IMR-90 (cell line): ENCODE data around the gene DHCR7. TPM values are rescaled to one million over a fixed set of nuclear protein-coding genes. Genes with fewer than 3 reads are reported as not detected.

ENCODE experiments used
- ATAC-seq: fragments of 200-7000 bp; cut with Tn5 transposase; 2 replicates; pipeline ENCODE4 v1.9.1; 2020; ENCODE audit warnings: low read depth, mild to moderate bottlenecking, moderate library complexity
- BruUV-seq: library from RNA; stranded (reverse); fragments of 400-500 nt; replicated peaks from 2 replicates; lab custom pipeline; 2021; lab: Mats Ljungman, UMichigan
- CTCF ChIA-PET: fragments of 300-600 bp; formaldehyde crosslinking; extraction: SDS; loops from one replicate; lab custom pipeline; 2021; ENCODE audit warnings: antibody characterized with exemption; lab: Yijun Ruan, JAX
- POLR2A ChIA-PET: fragments of 300-600 bp; sonication (Branson Sonifier 250); formaldehyde crosslinking; loops from one replicate; lab custom pipeline; 2022; ENCODE audit warnings: antibody characterized with exemption; ENCODE audit not compliant: unreplicated experiment; lab: Charles Lee
- DNase-seq: peaks from one replicate; pipeline ENCODE4 v3.0.0; 2013
- H2AFZ ChIP-seq: replicated peaks from 2 replicates; pipeline ENCODE3; 2013; ENCODE audit warnings: low read length, mild to moderate bottlenecking; ENCODE audit not compliant: poor library complexity
- H2AK5ac ChIP-seq: 2 replicates; pipeline ENCODE4 v1.6.1; 2013; ENCODE audit warnings: low read depth, low read length, inconsistent platforms
- H2AK9ac ChIP-seq: replicated peaks from 2 replicates; pipeline ENCODE3; 2013; ENCODE audit warnings: mild to moderate bottlenecking, low read depth, low read length, moderate library complexity; ENCODE audit not compliant: poor library complexity
- H2BK120ac ChIP-seq: 2 replicates; pipeline ENCODE4 v1.6.1; 2013; ENCODE audit warnings: low read depth, low read length, inconsistent platforms
- H2BK15ac ChIP-seq: 3 replicates; pipeline ENCODE4 v1.6.1; 2013; ENCODE audit warnings: low read depth, low read length, inconsistent platforms
- H2BK20ac ChIP-seq: 2 replicates; pipeline ENCODE4 v1.6.1; 2013; ENCODE audit warnings: low read depth, mild to moderate bottlenecking, inconsistent platforms, low read length, moderate library complexity
- H2BK5ac ChIP-seq: 2 replicates; pipeline ENCODE4 v1.6.1; 2013; ENCODE audit warnings: mild to moderate bottlenecking, low read depth, low read length, inconsistent platforms; ENCODE audit not compliant: poor library complexity, severe bottlenecking
- H3K14ac ChIP-seq: replicated peaks from 2 replicates; pipeline ENCODE4 v1.6.1; 2013; ENCODE audit warnings: low read depth, low read length, inconsistent platforms
- H3K18ac ChIP-seq: 2 replicates; pipeline ENCODE4 v1.6.1; 2013; ENCODE audit warnings: low read depth, low read length, control low read depth
- H3K23ac ChIP-seq: 2 replicates; pipeline ENCODE4 v1.6.1; 2013; ENCODE audit warnings: low read depth, low read length, inconsistent platforms
- H3K27ac ChIP-seq: 2 replicates; pipeline ENCODE4 v1.5.1; 2013; ENCODE audit warnings: mild to moderate bottlenecking, control low read depth, low read length; ENCODE audit not compliant: insufficient read depth
- H3K27me3 ChIP-seq: 2 replicates; pipeline ENCODE4 v1.6.1; 2013; ENCODE audit warnings: low read length; ENCODE audit not compliant: control insufficient read depth, insufficient read depth
- H3K36me3 ChIP-seq: 2 replicates; pipeline ENCODE4 v1.6.1; 2013; ENCODE audit warnings: low read length, mixed read lengths; ENCODE audit not compliant: control insufficient read depth, insufficient read depth
- H3K4ac ChIP-seq: 2 replicates; pipeline ENCODE4 v1.6.1; 2013; ENCODE audit warnings: low read depth, low read length, inconsistent platforms
- H3K4me1 ChIP-seq: 2 replicates; pipeline ENCODE4 v1.6.1; 2013; ENCODE audit warnings: low read length, mixed read lengths; ENCODE audit not compliant: control insufficient read depth, insufficient read depth
- H3K4me2 ChIP-seq: 2 replicates; pipeline ENCODE4 v1.6.1; 2013; ENCODE audit warnings: low read depth, mild to moderate bottlenecking, control low read depth, low read length, moderate library complexity
- H3K4me3 ChIP-seq: 2 replicates; pipeline ENCODE4 v1.5.1; 2013; ENCODE audit warnings: low read depth, mild to moderate bottlenecking, control low read depth, low read length, moderate library complexity; ENCODE audit not compliant: insufficient read depth
- H3K56ac ChIP-seq: 2 replicates; pipeline ENCODE4 v1.6.1; 2013; ENCODE audit warnings: low read length, inconsistent platforms; ENCODE audit not compliant: insufficient read depth; ENCODE audit errors: extremely low read depth
- H3K79me1 ChIP-seq, 2 experiments: 2 replicates each; pipeline ENCODE4 v1.6.1; 2013; ENCODE audit warnings: low read length in 2 of 2, inconsistent platforms in 1 of 2, low read depth in 1 of 2
- H3K9ac ChIP-seq: 2 replicates; pipeline ENCODE4 v1.6.1; 2013; ENCODE audit warnings: low read depth, low read length, control low read depth
- H3K9me1 ChIP-seq: 2 replicates; pipeline ENCODE4 v1.6.1; 2013; ENCODE audit warnings: low read length, inconsistent platforms; ENCODE audit not compliant: insufficient read depth
- H3K9me3 ChIP-seq: 2 replicates; pipeline ENCODE4 v1.6.1; 2013; ENCODE audit warnings: low read length; ENCODE audit not compliant: control insufficient read depth, insufficient read depth
- H4K20me1 ChIP-seq: 2 replicates; pipeline ENCODE4 v1.6.1; 2013; ENCODE audit warnings: low read length, inconsistent platforms; ENCODE audit not compliant: insufficient read depth
- H4K5ac ChIP-seq: 2 replicates; pipeline ENCODE4 v1.6.1; 2013; ENCODE audit warnings: mild to moderate bottlenecking, low read depth, low read length, control low read depth
- H4K8ac ChIP-seq, 2 experiments: 2 replicates each; pipeline ENCODE4 v1.6.1; 2013; ENCODE audit warnings: low read depth in 2 of 2, low read length in 2 of 2, control low read depth in 1 of 2, inconsistent platforms in 1 of 2
- H4K91ac ChIP-seq: 2 replicates; pipeline ENCODE4 v1.6.1; 2013; ENCODE audit warnings: low read depth, low read length, inconsistent platforms; ENCODE audit not compliant: insufficient read depth
- BHLHE40 ChIP-seq: fragments of 150-350 bp; IDR thresholded peaks from 2 replicates; pipeline ENCODE4 v1.6.1; 2016; ENCODE audit warnings: mild to moderate bottlenecking, low read depth, low read length
- CEBPB ChIP-seq: IDR thresholded peaks from 2 replicates; pipeline ENCODE4 v1.6.1; 2012; ENCODE audit warnings: low read depth, low read length, improper control_type of control experiment
- CHD1 ChIP-seq: IDR thresholded peaks from 2 replicates; pipeline ENCODE4 v1.6.1; 2012; ENCODE audit warnings: low read depth, low read length, improper control_type of control experiment
- ELK1 ChIP-seq: fragments of 150-350 bp; IDR thresholded peaks from 2 replicates; pipeline ENCODE4 v1.6.1; 2016; ENCODE audit warnings: low read depth, mild to moderate bottlenecking, low read length, moderate library complexity, borderline replicate concordance
- FOS ChIP-seq: fragments of 150-350 bp; IDR thresholded peaks from 2 replicates; pipeline ENCODE4 v1.6.1; 2016; ENCODE audit warnings: low read depth, low read length
- MAZ ChIP-seq: IDR thresholded peaks from 2 replicates; pipeline ENCODE4 v1.6.1; 2012; ENCODE audit warnings: low read depth, mild to moderate bottlenecking, low read length, improper control_type of control experiment, moderate library complexity, borderline replicate concordance
- MXI1 ChIP-seq: IDR thresholded peaks from 2 replicates; pipeline ENCODE4 v1.6.1; 2012; ENCODE audit warnings: low read depth, mild to moderate bottlenecking, low read length, moderate library complexity, borderline replicate concordance
- NFE2L2 ChIP-seq: fragments of 150-350 bp; IDR thresholded peaks from 2 replicates; pipeline ENCODE4 v1.6.1; 2016; ENCODE audit warnings: low read depth, mild to moderate bottlenecking, low read length
- POLR2A ChIP-seq: IDR thresholded peaks from 2 replicates; pipeline ENCODE4 v1.6.1; 2012; ENCODE audit warnings: mild to moderate bottlenecking, low read depth, low read length
- RAD21 ChIP-seq: IDR thresholded peaks from 2 replicates; pipeline ENCODE4 v1.6.1; 2012; ENCODE audit warnings: low read length, improper control_type of control experiment
- RCOR1 ChIP-seq: IDR thresholded peaks from 2 replicates; pipeline ENCODE4 v1.6.1; 2012; ENCODE audit warnings: mild to moderate bottlenecking, low read length, improper control_type of control experiment; ENCODE audit not compliant: insufficient replicate concordance
- RFX5 ChIP-seq: IDR thresholded peaks from 2 replicates; pipeline ENCODE4 v1.8.0; 2012; ENCODE audit warnings: low read depth, mild to moderate bottlenecking, low read length, moderate library complexity
- SMC3 ChIP-seq: fragments of 150-350 bp; IDR thresholded peaks from 2 replicates; pipeline ENCODE4 v1.6.1; 2016; ENCODE audit warnings: low read depth, mild to moderate bottlenecking, antibody characterized with exemption, low read length, moderate library complexity
- USF2 ChIP-seq: fragments of 150-350 bp; IDR thresholded peaks from 2 replicates; pipeline ENCODE4 v1.6.1; 2017; ENCODE audit warnings: mild to moderate bottlenecking, antibody characterized with exemption, low read length, low read depth
- WGBS, 2 experiments: methylation state at CpG; one replicate each; pipeline versions ENCODE4 v1.1.5 to v1.1.7; 2013; ENCODE audit warnings: missing lambda C conversion rate in 2 of 2; ENCODE audit not compliant: insufficient read length in 1 of 2; ENCODE audit errors: extremely low coverage in 2 of 2; 5-methylcytosine and 5-hydroxymethylcytosine counted together
- dilution Hi-C: fragments of 300-500 bp; cut with HindIII; formaldehyde crosslinking; loops from one replicate; pipeline ENCODE4 v1.14.3; 2018; ENCODE audit warnings: low sequenced_read_pairs; ENCODE audit not compliant: unreplicated experiment
- in situ Hi-C: fragments of 300-500 bp; cut with MboI; formaldehyde crosslinking; loops from 3 replicates; pipeline ENCODE4 v1.14.3; 2019; ENCODE audit warnings: low sequenced_read_pairs, inconsistent platforms, mixed read lengths
- intact Hi-C: fragments of 100-400 bp; cut with micrococcal nuclease; formaldehyde crosslinking; loops from 2 replicates; pipeline ENCODE4 v1.10.0; 2022
- polyA plus RNA-seq, 3 experiments: library from polyadenylated mRNA; depleted of rRNA; stranded (reverse); fragments of >200 nt; gene quantifications; 2 replicates each; pipeline ENCODE4 v1.2.3, GENCODE V29; 2012; ENCODE audit warnings: low replicate concordance in 1 of 3
- total RNA-seq: library from RNA; depleted of rRNA; stranded (reverse); fragments of >200 nt; gene quantifications from 2 replicates; pipeline ENCODE4 v1.2.3, GENCODE V29; 2012
- TF ChIP-seq, protein P1 (sequence below): conservative IDR thresholded peaks from 2 replicates; pipeline ENCODE4 v1.5.1; 2012; ENCODE audit warnings: mild to moderate bottlenecking, low read depth, low read length, improper control_type of control experiment

The DHCR7 gene
- total and polyA plus RNA-seq, 2 of the 4 experiments (the other 2 are of a cell fraction) = 22.0 to 43.3 TPM

GRCh38 chr11:71402878-71403277 is 45.3 kb downstream of the DHCR7 start:
- DNase-seq (no peak), ATAC-seq (no peak)
- dilution Hi-C loops = no loop called here
- in situ Hi-C loops = no loop called here
- H4K5ac ChIP-seq = no peak overlapping the region
- no peak overlapping the region for H2BK20ac ChIP-seq
- no peaks in the 10 kb centered on the region for H3K79me1 ChIP-seq
- H3K4me1 ChIP-seq = no peaks in the 10 kb centered on the region
- no peak overlapping the region for H2BK15ac ChIP-seq
- peak overlapping the region; percentile 51 for H2AFZ ChIP-seq
- peaks cover 4% of the 10 kb centered on the region; the same call in 1 of the 2 replicates for H3K9me1 ChIP-seq
- no peaks in the 10 kb centered on the region for H4K20me1 ChIP-seq
- no peak overlapping the region for H2BK120ac ChIP-seq
- H3K4me3 ChIP-seq = no peak overlapping the region
- H3K4me2 ChIP-seq = no peak overlapping the region
- no peaks in the 10 kb centered on the region; the same call in none of the 2 replicates for H3K9me3 ChIP-seq
- WGBS, 2 experiments = 58% methylated on average over 15 of the region's 15 CpGs; no CpG with 5 or more reads in 1 of the 2 experiments
- H4K91ac ChIP-seq = no peak overlapping the region
- H3K23ac ChIP-seq = no peak overlapping the region
- intact Hi-C loops = no loop called here
- H2AK9ac ChIP-seq = no peak overlapping the region
- H3K9ac ChIP-seq = no peak overlapping the region
- no peak overlapping the region for H3K14ac ChIP-seq
- H2BK5ac ChIP-seq = no peak overlapping the region
- BruUV-seq = no TSS peak
- no peak overlapping the region for H3K56ac ChIP-seq
- POLR2A ChIA-PET = no interaction called here
- no peak overlapping the region for H3K27ac ChIP-seq
- TF ChIP-seq RAD21 (no peak), NFE2L2 (no peak), RFX5 (no peak), FOS (no peak), RCOR1 (no peak), POLR2A (no peak), MAZ (no peak), BHLHE40 (no peak), ELK1 (no peak), MXI1 (no peak), CHD1 (no peak), SMC3 (no peak), CEBPB (no peak), USF2 (no peak)
- TF ChIP-seq, protein P1, sequence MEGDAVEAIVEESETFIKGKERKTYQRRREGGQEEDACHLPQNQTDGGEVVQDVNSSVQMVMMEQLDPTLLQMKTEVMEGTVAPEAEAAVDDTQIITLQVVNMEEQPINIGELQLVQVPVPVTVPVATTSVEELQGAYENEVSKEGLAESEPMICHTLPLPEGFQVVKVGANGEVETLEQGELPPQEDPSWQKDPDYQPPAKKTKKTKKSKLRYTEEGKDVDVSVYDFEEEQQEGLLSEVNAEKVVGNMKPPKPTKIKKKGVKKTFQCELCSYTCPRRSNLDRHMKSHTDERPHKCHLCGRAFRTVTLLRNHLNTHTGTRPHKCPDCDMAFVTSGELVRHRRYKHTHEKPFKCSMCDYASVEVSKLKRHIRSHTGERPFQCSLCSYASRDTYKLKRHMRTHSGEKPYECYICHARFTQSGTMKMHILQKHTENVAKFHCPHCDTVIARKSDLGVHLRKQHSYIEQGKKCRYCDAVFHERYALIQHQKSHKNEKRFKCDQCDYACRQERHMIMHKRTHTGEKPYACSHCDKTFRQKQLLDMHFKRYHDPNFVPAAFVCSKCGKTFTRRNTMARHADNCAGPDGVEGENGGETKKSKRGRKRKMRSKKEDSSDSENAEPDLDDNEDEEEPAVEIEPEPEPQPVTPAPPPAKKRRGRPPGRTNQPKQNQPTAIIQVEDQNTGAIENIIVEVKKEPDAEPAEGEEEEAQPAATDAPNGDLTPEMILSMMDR = no peak
- no peaks in the 10 kb centered on the region for H3K36me3 ChIP-seq
- H4K8ac ChIP-seq = no peak overlapping the region
- H2AK5ac ChIP-seq = no peak overlapping the region
- H3K18ac ChIP-seq = no peak overlapping the region
- CTCF ChIA-PET = no interaction called here
- peaks cover 21% of the 10 kb centered on the region for H3K27me3 ChIP-seq
- H3K4ac ChIP-seq = no peak overlapping the region
